ENCODE data around the gene POLA2.
A peak's percentile ranks its signal among the peaks of the same experiment; 100 is the strongest.
"Not testable (repeated sequence)": the region's sequence is repeated elsewhere in the genome, so short reads cannot be mapped to it uniquely, and the experiment has no call there.

Gene POLA2

DNA sequence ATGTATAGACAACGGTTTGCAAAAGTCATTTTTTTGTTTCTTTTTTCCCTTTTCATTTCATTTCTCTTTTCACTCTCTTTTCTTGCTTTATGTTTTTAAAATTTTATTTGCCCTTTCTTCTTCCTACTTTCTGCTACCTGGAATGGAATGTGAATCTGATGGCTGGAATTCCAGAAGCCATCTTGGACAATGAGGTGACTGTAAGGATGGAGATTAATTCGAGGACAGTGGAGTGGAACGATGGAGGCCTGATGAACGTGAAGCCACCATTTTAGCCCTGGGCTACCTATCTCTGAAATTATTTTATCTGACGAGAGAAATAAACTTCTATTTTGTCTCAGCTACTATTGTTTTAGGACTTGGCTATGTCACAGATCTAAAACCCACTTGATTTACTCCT is 2.8 kb upstream of the POLA2 start:
- no peak overlapping the region for H3K4me3 ChIP-seq (ENCODE audit: low read depth, low read length)
- DNase-seq (ENCODE audit: low read depth): no peak
- in situ Hi-C loops (cut with HindIII; ENCODE audit: low sequenced_read_pairs): no loop called here
- no peak for TF ChIP-seq CTCF (IDR thresholded peaks at IDR 0.05; ENCODE audit: low read depth, low read length, missing control alignments)

- in situ Hi-C loops (cut with HindIII; ENCODE audit: low sequenced_read_pairs): no loop called here
- no peak for DNase-seq (ENCODE audit: low read depth)
- no peak for TF ChIP-seq CTCF (IDR thresholded peaks at IDR 0.05; ENCODE audit: low read depth, low read length, missing control alignments)
- no peak overlapping the region for H3K4me3 ChIP-seq (ENCODE audit: low read depth, low read length)
Measured at GRCh38 chr11:65260302-65260701, 1.5 kb upstream of the POLA2 start.

DNA sequence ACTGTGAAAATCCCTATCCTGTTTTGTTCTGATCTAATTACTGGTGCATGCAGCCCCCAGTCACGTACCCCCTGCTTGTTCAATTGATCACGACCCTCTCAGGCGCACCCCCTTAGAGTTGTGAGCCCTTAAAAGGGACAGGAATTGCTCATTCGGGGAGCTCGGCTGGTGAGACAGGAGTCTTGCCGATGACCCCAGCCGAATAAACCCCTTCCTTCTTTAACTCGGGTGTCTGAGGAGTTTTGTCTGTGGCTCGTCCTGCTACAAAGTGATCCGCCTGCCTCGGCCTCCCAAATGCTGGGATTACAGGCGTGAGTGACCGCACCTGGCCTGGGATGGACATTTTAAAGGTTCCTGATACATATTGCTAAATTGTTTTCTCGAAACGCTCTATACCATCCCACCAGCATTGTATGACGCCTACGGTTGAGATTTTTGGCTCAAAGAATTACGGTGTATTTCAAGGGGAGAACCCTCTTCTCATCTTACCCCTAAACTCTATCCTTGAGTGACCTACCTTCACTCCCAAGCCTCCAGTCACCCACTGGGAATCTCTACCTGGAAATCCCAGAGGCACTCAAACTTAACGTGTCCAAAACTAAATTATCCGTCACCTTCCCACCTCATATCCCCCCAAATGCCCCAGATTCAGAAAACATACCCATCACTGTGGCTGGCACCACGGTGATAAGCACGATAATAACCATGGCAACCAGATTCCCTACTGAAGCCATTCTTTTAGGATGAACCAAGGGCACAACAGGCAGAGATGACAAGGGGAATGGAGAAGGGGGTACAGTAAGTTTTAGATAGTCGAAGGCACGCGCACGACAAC is 789 bp upstream of the POLA2 start:
- in situ Hi-C loops (cut with HindIII; ENCODE audit: low sequenced_read_pairs): no loop called here
- TF ChIP-seq CTCF (IDR thresholded peaks at IDR 0.05; ENCODE audit: low read depth, low read length, missing control alignments): no peak
- peak overlapping the region; percentile 84 for H3K4me3 ChIP-seq (ENCODE audit: low read depth, low read length)
- no peak for DNase-seq (ENCODE audit: low read depth)

- DNase-seq (ENCODE audit: low read depth): no peak
- in situ Hi-C loops (cut with HindIII; ENCODE audit: low sequenced_read_pairs): no loop called here
- peak overlapping the region; percentile 84 for H3K4me3 ChIP-seq (ENCODE audit: low read depth, low read length)
- no peak for TF ChIP-seq CTCF (IDR thresholded peaks at IDR 0.05; ENCODE audit: low read depth, low read length, missing control alignments)
Measured at GRCh38 chr11:65262381-65262680, 569 bp downstream of the POLA2 start.

DNA sequence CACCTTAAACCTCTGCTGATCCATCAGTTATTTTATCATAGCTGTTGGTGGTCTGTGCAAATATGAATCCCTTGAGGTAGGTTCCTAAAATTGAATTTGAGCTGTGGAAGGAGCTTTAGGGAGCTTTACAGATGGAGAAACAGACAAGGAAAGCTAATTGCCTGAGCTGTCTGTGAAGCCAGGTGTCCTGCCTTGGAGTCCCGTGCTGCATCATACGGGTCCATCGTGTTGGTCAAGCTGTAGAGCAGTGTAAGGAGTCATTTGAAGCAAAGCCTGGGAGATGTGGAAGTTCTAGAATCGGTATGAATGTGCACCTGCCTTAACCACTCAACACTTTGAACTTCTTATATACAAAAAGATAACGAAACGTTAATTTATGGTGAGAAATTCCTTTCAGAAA is 1.0 kb downstream of the POLA2 start:
- peak overlapping the region; percentile 84 for H3K4me3 ChIP-seq (ENCODE audit: low read depth, low read length)
- no peak for DNase-seq (ENCODE audit: low read depth)
- no peak for TF ChIP-seq CTCF (IDR thresholded peaks at IDR 0.05; ENCODE audit: low read depth, low read length, missing control alignments)
- in situ Hi-C loops (cut with HindIII; ENCODE audit: low sequenced_read_pairs): no loop called here

GRCh38 chr11:65264747-65265146 is 3.0 kb downstream of the POLA2 start:
- DNase-seq (ENCODE audit: low read depth); H3K4me3 ChIP-seq (ENCODE audit: low read depth, low read length); in situ Hi-C loops (cut with HindIII; ENCODE audit: low sequenced_read_pairs): not testable (repeated sequence)

DNA sequence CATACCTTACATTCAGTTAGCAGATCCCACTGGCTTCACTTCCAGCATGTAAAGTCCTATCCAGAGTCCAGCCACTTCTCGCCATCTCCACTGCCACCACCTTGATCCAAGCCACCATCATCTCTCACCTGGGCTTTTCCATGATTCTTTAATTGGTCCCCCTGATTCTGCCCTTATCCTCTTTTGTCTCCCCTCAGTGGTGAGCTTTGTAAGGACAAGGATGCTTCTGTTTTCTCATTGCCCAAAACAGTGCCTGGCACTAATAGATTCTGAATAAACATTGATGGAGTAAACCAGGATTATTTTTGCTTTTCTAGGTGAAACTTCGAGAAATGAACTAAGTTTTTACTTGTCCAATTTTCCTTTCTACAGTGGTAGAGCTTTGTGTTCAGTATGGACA is 4.4 kb downstream of the POLA2 start:
- TF ChIP-seq CTCF (IDR thresholded peaks at IDR 0.05; ENCODE audit: low read depth, low read length, missing control alignments): peak; percentile 77
- in situ Hi-C loops (cut with HindIII; ENCODE audit: low sequenced_read_pairs): no loop called here
- no peak overlapping the region for H3K4me3 ChIP-seq (ENCODE audit: low read depth, low read length)
- DNase-seq (ENCODE audit: low read depth): no peak

Measured in astrocyte of the cerebellum (primary cell).